Osteoblast (primary cell): Measurements from ENCODE around the gene SPR. TPM values are rescaled to one million over a fixed set of nuclear protein-coding genes. Genes with fewer than 3 reads are reported as not detected.

Experiments
- DNase-seq: peaks from one replicate; pipeline ENCODE4 v3.0.0; 2011; ENCODE audit warnings: low spot score, mixed read lengths; ENCODE audit not compliant: insufficient read length; ENCODE audit errors: missing footprints
- H2AFZ ChIP-seq: 2 replicates; pipeline ENCODE4 v1.6.0; 2011; ENCODE audit warnings: mild to moderate bottlenecking, low read length
- H3K27ac ChIP-seq: 2 replicates; pipeline ENCODE4 v1.5.1; 2011; ENCODE audit warnings: mild to moderate bottlenecking, low read depth, low read length, moderate library complexity
- H3K27me3 ChIP-seq: 2 replicates; pipeline ENCODE4 v1.6.0; 2012; ENCODE audit warnings: mild to moderate bottlenecking, control low read depth, inconsistent platforms, low read length, moderate library complexity; ENCODE audit not compliant: insufficient read depth
- H3K36me3 ChIP-seq: 2 replicates; pipeline ENCODE4 v1.5.1; 2011; ENCODE audit warnings: mild to moderate bottlenecking, low read length, control low read depth, moderate library complexity; ENCODE audit not compliant: insufficient read depth
- H3K4me1 ChIP-seq: 2 replicates; pipeline ENCODE4 v1.5.1; 2011; ENCODE audit warnings: mild to moderate bottlenecking, low read length, control low read depth, moderate library complexity; ENCODE audit not compliant: insufficient read depth
- H3K4me2 ChIP-seq: 2 replicates; pipeline ENCODE4 v1.6.0; 2011; ENCODE audit warnings: mild to moderate bottlenecking, low read length; ENCODE audit not compliant: insufficient read depth
- H3K4me3 ChIP-seq: fragments of 200-600 bp; sonication (generic); 3 replicates; pipeline ENCODE4 v1.5.1; 2012; ENCODE audit warnings: mild to moderate bottlenecking, low read length, inconsistent platforms; ENCODE audit not compliant: insufficient read depth
- H3K79me2 ChIP-seq: 2 replicates; pipeline ENCODE4 v1.6.0; 2012; ENCODE audit warnings: mild to moderate bottlenecking, low read length, control low read depth, inconsistent platforms; ENCODE audit not compliant: insufficient read depth
- H3K9me3 ChIP-seq: 2 replicates; pipeline ENCODE4 v1.5.1; 2011; ENCODE audit warnings: low read depth, low read length, control low read depth
- H4K20me1 ChIP-seq: 2 replicates; pipeline ENCODE4 v1.6.0; 2012; ENCODE audit warnings: mild to moderate bottlenecking, low read length, control low read depth; ENCODE audit not compliant: insufficient read depth
- CTCF ChIP-seq: IDR thresholded peaks from 2 replicates; pipeline ENCODE4 v1.5.1; 2011; ENCODE audit warnings: mild to moderate bottlenecking, low read depth, low read length, moderate library complexity; ENCODE audit errors: extremely low read depth
- total RNA-seq: library from RNA; depleted of rRNA; stranded (reverse); fragments of >200 nt; gene quantifications from 2 replicates; pipeline ENCODE4 v1.2.3, GENCODE V29; 2012

SPR gene
- total RNA-seq, 1 donor: 17.0 TPM

DNA sequence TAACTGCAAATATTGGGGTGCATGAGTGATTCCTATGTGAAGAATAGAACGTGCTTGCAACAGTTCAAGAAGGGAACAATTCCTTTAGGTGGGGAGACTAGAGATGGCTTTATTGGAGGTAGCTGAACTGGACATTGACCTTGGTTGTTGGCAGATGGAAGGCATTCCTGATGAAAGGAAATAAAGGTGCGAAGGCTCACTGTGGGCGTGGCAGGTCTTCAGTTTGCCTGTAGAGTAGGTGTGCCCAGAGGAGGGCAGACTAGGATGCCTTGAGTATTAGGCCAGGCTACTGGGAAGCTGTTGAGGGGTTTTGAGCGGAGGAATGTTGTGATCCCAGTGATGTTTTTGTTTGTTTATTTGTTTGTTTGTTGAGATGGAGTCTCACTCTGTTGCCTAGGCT is 2.8 kb downstream of the SPR start:
- peaks cover 8% of the 10 kb centered on the region for H3K4me1 ChIP-seq
- DNase-seq: no peak

DNA sequence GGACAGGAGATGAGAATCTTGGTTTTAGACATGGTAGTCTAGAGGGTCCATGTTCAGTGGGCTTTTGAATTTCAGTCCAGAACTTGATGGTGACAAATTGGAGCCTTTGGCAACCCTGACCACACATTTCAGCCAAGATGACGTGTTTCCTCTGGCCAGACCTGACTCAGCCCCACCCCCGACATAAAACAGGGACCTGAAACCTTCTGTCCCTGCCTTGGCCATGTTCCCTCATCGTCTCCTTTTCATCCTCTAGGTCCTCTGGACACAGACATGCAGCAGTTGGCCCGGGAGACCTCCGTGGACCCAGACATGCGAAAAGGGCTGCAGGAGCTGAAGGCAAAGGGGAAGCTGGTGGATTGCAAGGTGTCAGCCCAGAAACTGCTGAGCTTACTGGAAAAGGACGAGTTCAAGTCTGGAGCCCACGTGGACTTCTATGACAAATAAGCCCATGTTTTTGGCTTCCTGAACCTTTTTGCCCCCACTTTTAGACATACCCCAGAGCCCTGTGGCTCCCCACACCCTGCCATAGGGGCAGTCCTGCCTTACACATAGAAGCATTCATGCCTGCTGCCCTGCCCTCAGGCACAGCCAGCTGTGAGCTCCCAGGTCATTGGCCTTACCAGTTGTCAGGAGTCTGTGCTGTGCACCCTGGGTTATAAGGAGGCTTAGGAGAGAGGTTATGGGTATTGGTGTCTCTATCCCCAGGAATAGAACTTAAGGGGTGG is 4.0 kb downstream of the SPR start:
- H3K27me3 ChIP-seq: peaks cover 16% of the 10 kb centered on the region
- TF ChIP-seq CTCF: no peak
- H2AFZ ChIP-seq: no peak overlapping the region
- no peak overlapping the region for H3K27ac ChIP-seq
- peaks cover 19% of the 10 kb centered on the region for H3K4me1 ChIP-seq
- H3K9me3 ChIP-seq: no peaks in the 10 kb centered on the region
- H3K79me2 ChIP-seq: no peaks in the 10 kb centered on the region
- H3K4me3 ChIP-seq: no peak overlapping the region
- H3K4me2 ChIP-seq: no peak overlapping the region
- H3K36me3 ChIP-seq: no peaks in the 10 kb centered on the region
- H4K20me1 ChIP-seq: peaks cover 19% of the 10 kb centered on the region
- no peak for DNase-seq

More for the DNA sequence above, 2.8 kb downstream of the SPR start:
- Histone ChIP-seq H3K4me2 (no peak overlapping the region), H3K27me3 (peaks cover 6% of the 10 kb centered on the region), H4K20me1 (peaks cover 19% of the 10 kb centered on the region), H3K27ac (no peak overlapping the region), H2AFZ (no peak overlapping the region), H3K79me2 (no peaks in the 10 kb centered on the region), H3K9me3 (no peaks in the 10 kb centered on the region), H3K36me3 (no peaks in the 10 kb centered on the region), H3K4me3 (no peak overlapping the region)
- no peak for TF ChIP-seq CTCF

DNA sequence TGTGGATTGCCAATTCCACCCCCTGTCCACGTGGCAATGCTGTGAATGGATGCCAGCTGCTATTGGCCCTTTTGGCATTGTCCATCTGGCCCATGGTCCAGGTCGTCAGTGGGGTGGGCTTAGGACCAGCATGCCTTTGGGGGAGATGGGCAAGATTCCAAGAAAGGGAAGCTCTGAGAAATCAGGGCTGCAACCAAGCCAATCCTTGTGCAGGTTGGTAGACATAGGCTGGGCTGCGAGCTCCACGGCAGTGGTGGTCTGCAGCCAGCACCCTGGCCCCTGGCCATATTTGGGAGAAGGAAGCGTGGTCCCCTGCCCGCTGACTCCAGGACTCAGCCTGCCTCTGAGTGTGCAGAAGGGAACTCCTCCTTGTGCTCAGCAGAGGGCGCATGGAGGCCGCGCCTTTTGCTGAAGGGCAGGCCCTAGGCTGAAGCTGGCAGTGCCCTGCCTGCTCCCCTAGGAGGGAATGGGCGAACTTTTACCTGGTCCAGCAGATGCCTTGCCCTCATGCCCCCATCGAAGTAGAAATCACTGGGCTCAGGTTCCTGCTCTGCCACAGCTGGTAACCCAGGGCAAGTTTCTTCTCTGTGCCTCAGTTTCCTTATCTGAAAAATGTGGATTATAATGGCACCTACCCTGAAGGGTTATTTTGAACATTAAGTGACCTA is 5.4 kb downstream of the SPR start:
- H3K4me3 ChIP-seq: no peak overlapping the region
- H3K27me3 ChIP-seq: peaks cover 21% of the 10 kb centered on the region
- H3K4me2 ChIP-seq: no peak overlapping the region
- no peaks in the 10 kb centered on the region for H3K36me3 ChIP-seq
- TF ChIP-seq CTCF: peak; percentile 90
- no peaks in the 10 kb centered on the region for H3K79me2 ChIP-seq
- no peak overlapping the region for H2AFZ ChIP-seq
- H3K9me3 ChIP-seq: no peaks in the 10 kb centered on the region
- peaks cover 19% of the 10 kb centered on the region for H4K20me1 ChIP-seq
- DNase-seq: peak; percentile 98
- H3K4me1 ChIP-seq: peaks cover 15% of the 10 kb centered on the region
- no peak overlapping the region for H3K27ac ChIP-seq

DNA sequence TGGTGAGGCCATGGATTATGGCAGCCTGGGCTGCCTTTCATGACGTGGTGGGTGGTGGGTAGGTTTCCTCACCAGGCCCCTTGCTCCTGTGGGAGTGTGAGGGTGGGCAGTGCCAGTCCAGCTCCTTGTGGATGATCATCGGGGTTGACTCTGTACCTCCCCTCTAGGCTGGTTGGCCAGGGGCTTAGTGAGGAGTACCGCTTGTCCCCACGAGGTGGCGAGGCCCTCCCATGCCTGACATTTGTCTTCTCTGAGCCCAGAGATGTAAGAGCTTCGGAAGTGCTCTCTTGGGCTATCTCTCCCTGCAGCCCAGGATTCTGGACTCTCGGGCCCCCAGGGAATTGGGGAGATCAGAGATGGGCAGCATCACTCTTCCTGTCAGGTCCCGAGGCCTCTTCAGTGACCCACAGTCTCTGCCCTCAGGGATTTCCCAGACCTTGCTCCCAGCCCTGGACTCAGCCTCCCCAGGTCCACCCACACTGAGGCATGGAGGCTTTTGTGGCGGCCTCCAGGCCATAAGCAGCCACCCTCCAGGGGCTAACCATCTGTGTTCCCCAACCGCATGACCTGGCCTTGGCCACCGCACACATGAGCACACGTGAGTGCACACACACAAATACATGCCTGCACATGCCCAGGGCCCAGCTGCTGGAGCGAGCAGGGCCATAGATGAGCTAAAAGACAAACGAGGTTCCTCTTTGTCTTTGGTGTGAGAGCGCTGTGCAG is 6.5 kb downstream of the SPR start:
- Histone ChIP-seq H2AFZ (no peak overlapping the region), H3K27me3 (peaks cover 30% of the 10 kb centered on the region), H4K20me1 (peaks cover 10% of the 10 kb centered on the region), H3K27ac (no peak overlapping the region), H3K4me1 (peaks cover 11% of the 10 kb centered on the region), H3K36me3 (no peaks in the 10 kb centered on the region), H3K4me2 (no peak overlapping the region), H3K79me2 (no peaks in the 10 kb centered on the region), H3K9me3 (no peaks in the 10 kb centered on the region), H3K4me3 (no peak overlapping the region)
- TF ChIP-seq CTCF: peak; percentile 86
- DNase-seq: peak; percentile 96
